Neuronal stem cell (in vitro differentiated cells): ENCODE results near the gene NFXL1. TPM values are rescaled to one million over a fixed set of nuclear protein-coding genes. Genes with fewer than 3 reads are reported as not detected.

Experiments
- DNase-seq: peaks from one replicate; pipeline ENCODE4 v3.0.0-alpha.2; 2013; ENCODE audit warnings: low spot score
- H2AFZ ChIP-seq: one replicate; pipeline ENCODE4 v1.6.1; 2013; ENCODE audit warnings: mild to moderate bottlenecking, low read length, inconsistent platforms
- H2AK5ac ChIP-seq: 2 replicates; pipeline ENCODE4 v1.6.1; 2013; ENCODE audit warnings: low read depth, mild to moderate bottlenecking, inconsistent platforms, low read length, moderate library complexity, mixed read lengths
- H2BK120ac ChIP-seq: 2 replicates; pipeline ENCODE4 v1.6.1; 2013; ENCODE audit warnings: low read depth, mild to moderate bottlenecking, inconsistent platforms, low read length, moderate library complexity, mixed read lengths
- H2BK12ac ChIP-seq: one replicate; pipeline ENCODE4 v1.6.1; 2013; ENCODE audit warnings: low read length, inconsistent platforms
- H2BK15ac ChIP-seq: 2 replicates; pipeline ENCODE4 v1.6.1; 2013; ENCODE audit warnings: mild to moderate bottlenecking, low read length, inconsistent platforms, mixed read lengths
- H2BK5ac ChIP-seq: one replicate; pipeline ENCODE4 v1.6.1; 2013; ENCODE audit warnings: inconsistent platforms, mild to moderate bottlenecking, low read length, moderate library complexity
- H3K14ac ChIP-seq: one replicate; pipeline ENCODE4 v1.6.1; 2013; ENCODE audit warnings: low read length, inconsistent platforms
- H3K18ac ChIP-seq: 2 replicates; pipeline ENCODE4 v1.6.1; 2013; ENCODE audit warnings: low read length, inconsistent platforms
- H3K23ac ChIP-seq: 2 replicates; pipeline ENCODE4 v1.6.1; 2013; ENCODE audit warnings: low read depth, mild to moderate bottlenecking, mixed read lengths, low read length, inconsistent platforms; ENCODE audit not compliant: poor library complexity
- H3K27ac ChIP-seq: replicated peaks from 3 replicates; pipeline ENCODE4 v1.5.1; 2013; ENCODE audit warnings: low read length, inconsistent platforms
- H3K27me3 ChIP-seq, 3 experiments: 2 replicates each; pipeline ENCODE4 v1.6.1; 2013; ENCODE audit warnings: low read length in 3 of 3, mild to moderate bottlenecking in 2 of 3, inconsistent platforms in 1 of 3, low read depth in 1 of 3, mixed read lengths in 1 of 3, moderate library complexity in 1 of 3; ENCODE audit not compliant: control insufficient read depth in 3 of 3, insufficient read depth in 3 of 3
- H3K36me3 ChIP-seq, 2 donors: replicated peaks in 1 of 2; 2 replicates each; pipeline ENCODE4 v1.6.1; 2013; ENCODE audit warnings: low read length in 2 of 2; ENCODE audit not compliant: control insufficient read depth in 2 of 2, insufficient read depth in 2 of 2
- H3K4ac ChIP-seq: 2 replicates; pipeline ENCODE4 v1.6.1; 2013; ENCODE audit warnings: inconsistent platforms, mild to moderate bottlenecking, low read length, moderate library complexity
- H3K4me1 ChIP-seq, 2 donors: 1 replicate in 1 of 2; 2 replicates in 1 of 2; pipeline ENCODE4 v1.6.1; 2013; ENCODE audit warnings: low read length in 2 of 2, low read depth in 1 of 2; ENCODE audit not compliant: control insufficient read depth in 2 of 2, insufficient read depth in 1 of 2
- H3K4me2 ChIP-seq: one replicate; pipeline ENCODE4 v1.6.1; 2013; ENCODE audit warnings: mild to moderate bottlenecking, low read length, inconsistent platforms; ENCODE audit not compliant: insufficient read depth, poor library complexity, severe bottlenecking
- H3K4me3 ChIP-seq, 2 donors: 2 replicates each; pipeline ENCODE4 v1.5.1; 2013; ENCODE audit warnings: low read length in 2 of 2, mild to moderate bottlenecking in 2 of 2, inconsistent platforms in 1 of 2, moderate library complexity in 1 of 2
- H3K79me1 ChIP-seq: one replicate; pipeline ENCODE4 v1.6.1; 2013; ENCODE audit warnings: low read depth, mild to moderate bottlenecking, inconsistent platforms, low read length, moderate library complexity
- H3K9ac ChIP-seq: one replicate; pipeline ENCODE4 v1.6.1; 2013; ENCODE audit warnings: mild to moderate bottlenecking, low read depth, low read length, inconsistent platforms; ENCODE audit not compliant: poor library complexity
- H3K9me3 ChIP-seq, 2 donors: replicated peaks in 1 of 2; 2 replicates each; pipeline versions ENCODE3 to v1.6.1; 2013; ENCODE audit warnings: low read length in 2 of 2, mild to moderate bottlenecking in 2 of 2, inconsistent platforms in 1 of 2, low read depth in 1 of 2, mixed read lengths in 1 of 2, moderate library complexity in 1 of 2; ENCODE audit not compliant: control insufficient read depth in 2 of 2, insufficient read depth in 1 of 2
- H4K8ac ChIP-seq: one replicate; pipeline ENCODE4 v1.6.1; 2013; ENCODE audit warnings: low read depth, mild to moderate bottlenecking, inconsistent platforms, low read length, moderate library complexity
- H4K91ac ChIP-seq: one replicate; pipeline ENCODE4 v1.6.1; 2013; ENCODE audit warnings: low read length, low read depth, mild to moderate bottlenecking, inconsistent platforms; ENCODE audit not compliant: poor library complexity
- WGBS, 2 donors: extraction: QIAGEN DNeasy Blood & Tissue Kit; methylation state at CpG; one replicate each; pipeline ENCODE4 v1.1.7; 2013; ENCODE audit warnings: missing lambda C conversion rate in 2 of 2, mixed read lengths in 1 of 2; ENCODE audit not compliant: insufficient read length in 2 of 2, insufficient replicate concordance in 1 of 2; ENCODE audit errors: extremely low coverage in 2 of 2; 5-methylcytosine and 5-hydroxymethylcytosine counted together
- polyA plus RNA-seq, 2 experiments: library from polyadenylated mRNA; stranded (reverse); fragments of 200-250 nt; gene quantifications; one replicate each; pipeline ENCODE4 v1.2.3, GENCODE V29; 2013

Gene NFXL1
- polyA plus RNA-seq (2013, experiment 1 of 2): 12.9 TPM
- polyA plus RNA-seq (2013, experiment 2 of 2): 11.8 TPM

DNA sequence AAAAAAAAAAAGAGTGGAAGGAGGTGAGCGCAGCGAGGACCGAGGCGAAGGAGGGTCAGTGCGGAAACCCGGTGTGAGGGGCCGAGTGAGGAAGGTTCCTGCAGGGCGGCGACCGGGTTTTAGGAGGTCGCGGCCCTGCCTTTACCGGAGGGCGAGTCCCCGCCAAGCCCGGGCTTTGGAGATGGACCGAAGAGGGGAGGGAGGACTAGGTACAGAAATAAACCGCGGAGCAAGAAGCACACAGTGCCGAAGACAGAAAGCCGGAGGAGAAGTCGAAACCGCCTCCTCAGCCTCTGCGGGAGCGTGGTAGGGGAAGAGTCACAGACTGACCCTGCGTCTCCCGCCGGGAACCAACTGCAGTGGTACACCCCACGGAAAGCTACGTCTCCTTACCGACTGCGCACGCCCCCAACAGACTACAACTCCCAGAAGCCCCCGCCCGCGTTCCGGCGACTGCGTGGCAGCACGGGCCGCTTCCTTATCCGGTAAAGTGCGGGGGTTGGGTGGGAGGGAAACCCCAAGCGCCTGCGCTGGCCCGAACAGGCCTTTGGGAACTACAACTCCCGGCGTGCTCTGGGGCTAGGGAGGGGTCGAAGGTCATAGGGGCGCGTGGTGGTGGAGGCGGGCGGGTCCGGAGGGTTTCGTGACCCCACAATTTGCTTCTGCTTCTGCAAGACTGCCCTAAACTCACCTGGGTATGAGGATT lies at the start of gene NFXL1:
TSS of gene NFXL1 (minus strand) at position 364 of the 706 bp plus-strand sequence. CDS start 380 bp downstream, outside the sequence.
- Histone ChIP-seq H2AFZ (peak within 1 kb of the TSS; percentile 92), H3K14ac (no peak within 1 kb of the TSS), H3K4ac (no peak within 1 kb of the TSS), H3K18ac (peak within 1 kb of the TSS; percentile 89), H2BK15ac (no peak within 1 kb of the TSS), H3K9ac (peak within 1 kb of the TSS; percentile 94), H2BK5ac (no peak within 1 kb of the TSS), H4K91ac (no peak within 1 kb of the TSS), H3K4me2 (peak within 1 kb of the TSS; percentile 59), H3K27ac (peak within 1 kb of the TSS; percentile 34), H3K4me3 (peak within 1 kb of the TSS; percentile 76 to 90), H3K36me3 (peaks cover 0 to 26% of the 10 kb centered on the region in 2 donors), H3K4me1 (no peaks in the 10 kb centered on the region), H3K23ac (peak within 1 kb of the TSS; percentile 12), H2BK12ac (no peak within 1 kb of the TSS), H2AK5ac (peak within 1 kb of the TSS; percentile 83), H3K9me3 (no peaks in the 10 kb centered on the region), H3K79me1 (peaks cover 5% of the 10 kb centered on the region), H2BK120ac (peak within 1 kb of the TSS; percentile 47), H3K27me3 (peaks cover 0 to 7% (median 0%) of the 10 kb centered on the region in 3 experiments), H4K8ac (no peak within 1 kb of the TSS)
- DNase-seq: peak; percentile 91
- no CpG with 5 or more reads among the region's 55 CpGs for WGBS, 2 donors

DNA sequence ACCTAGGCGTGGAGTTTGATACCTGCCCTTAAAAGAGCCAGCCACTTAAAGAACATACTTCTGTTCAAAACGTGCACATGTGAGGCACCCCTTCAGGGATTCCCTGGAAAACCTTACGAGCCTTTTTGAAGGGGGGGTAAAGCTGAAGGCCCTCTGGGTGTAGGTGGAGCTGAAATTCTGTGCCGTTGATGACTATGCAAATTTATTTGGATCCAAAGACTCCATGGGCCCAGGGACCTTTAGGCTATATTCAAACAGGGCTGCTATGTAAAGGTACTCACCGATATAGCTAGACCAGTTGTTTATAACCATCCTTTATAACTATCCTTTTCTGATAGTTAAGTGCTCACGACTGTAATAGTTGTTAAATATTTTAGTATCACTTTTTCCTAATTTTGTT lies 40.3 kb upstream of the NFXL1 start:
- Histone ChIP-seq H4K8ac (no peak overlapping the region), H3K18ac (no peak overlapping the region), H3K4me1 (no peaks in the 10 kb centered on the region), H3K4me2 (no peak overlapping the region), H3K4ac (no peak overlapping the region), H3K23ac (no peak overlapping the region), H2BK120ac (no peak overlapping the region), H2AFZ (no peak overlapping the region), H4K91ac (no peak overlapping the region), H2BK12ac (no peak overlapping the region), H3K4me3 (no peak overlapping the region), H3K9ac (no peak overlapping the region), H3K14ac (no peak overlapping the region), H3K9me3 (no peaks in the 10 kb centered on the region), H3K36me3 (no peaks in the 10 kb centered on the region), H3K79me1 (no peaks in the 10 kb centered on the region), H2BK5ac (no peak overlapping the region), H2AK5ac (no peak overlapping the region), H3K27ac (no peak overlapping the region), H2BK15ac (no peak overlapping the region), H3K27me3 (no peaks in the 10 kb centered on the region)
- no CpG with 5 or more reads among the region's 6 CpGs for WGBS, 2 donors
- no peak for DNase-seq

DNA sequence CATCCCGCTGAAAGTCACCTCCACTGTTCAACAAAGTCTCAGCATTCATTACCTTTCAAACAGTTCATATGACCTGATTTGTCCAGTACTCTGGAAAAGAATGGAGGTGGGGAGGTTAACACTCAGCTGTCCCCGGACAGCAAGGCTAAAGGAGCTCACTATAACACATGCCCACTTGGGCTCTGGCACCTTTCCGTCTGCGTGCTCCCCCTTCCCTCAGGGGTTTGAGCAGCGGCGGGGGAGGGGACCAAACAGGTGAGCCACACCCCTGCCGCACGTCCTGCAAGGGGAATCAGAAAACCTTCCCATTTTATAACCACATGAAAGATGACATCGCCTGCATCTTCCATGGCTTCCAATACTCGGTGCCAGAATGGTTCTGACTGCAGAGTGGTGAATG lies 39.9 kb upstream of the NFXL1 start:
- H3K14ac ChIP-seq: no peak overlapping the region
- peaks cover 0 to under 1% of the 10 kb centered on the region in 2 donors for H3K9me3 ChIP-seq
- DNase-seq: no peak
- H2BK12ac ChIP-seq: no peak overlapping the region
- H3K18ac ChIP-seq: no peak overlapping the region
- H2BK15ac ChIP-seq: no peak overlapping the region
- WGBS, 2 donors: no CpG with 5 or more reads among the region's 10 CpGs
- no peak overlapping the region for H2BK120ac ChIP-seq
- no peak overlapping the region for H4K8ac ChIP-seq
- no peak overlapping the region for H4K91ac ChIP-seq
- H2AK5ac ChIP-seq: no peak overlapping the region
- no peaks in the 10 kb centered on the region for H3K79me1 ChIP-seq
- no peak overlapping the region for H3K23ac ChIP-seq
- no peak overlapping the region for H3K4ac ChIP-seq
- H3K27me3 ChIP-seq: no peaks in the 10 kb centered on the region
- no peak overlapping the region for H3K4me3 ChIP-seq
- no peak overlapping the region for H3K4me2 ChIP-seq
- no peaks in the 10 kb centered on the region for H3K4me1 ChIP-seq
- no peak overlapping the region for H2BK5ac ChIP-seq
- H3K9ac ChIP-seq: no peak overlapping the region
- no peaks in the 10 kb centered on the region for H3K36me3 ChIP-seq
- no peak overlapping the region for H2AFZ ChIP-seq
- no peak overlapping the region for H3K27ac ChIP-seq

DNA sequence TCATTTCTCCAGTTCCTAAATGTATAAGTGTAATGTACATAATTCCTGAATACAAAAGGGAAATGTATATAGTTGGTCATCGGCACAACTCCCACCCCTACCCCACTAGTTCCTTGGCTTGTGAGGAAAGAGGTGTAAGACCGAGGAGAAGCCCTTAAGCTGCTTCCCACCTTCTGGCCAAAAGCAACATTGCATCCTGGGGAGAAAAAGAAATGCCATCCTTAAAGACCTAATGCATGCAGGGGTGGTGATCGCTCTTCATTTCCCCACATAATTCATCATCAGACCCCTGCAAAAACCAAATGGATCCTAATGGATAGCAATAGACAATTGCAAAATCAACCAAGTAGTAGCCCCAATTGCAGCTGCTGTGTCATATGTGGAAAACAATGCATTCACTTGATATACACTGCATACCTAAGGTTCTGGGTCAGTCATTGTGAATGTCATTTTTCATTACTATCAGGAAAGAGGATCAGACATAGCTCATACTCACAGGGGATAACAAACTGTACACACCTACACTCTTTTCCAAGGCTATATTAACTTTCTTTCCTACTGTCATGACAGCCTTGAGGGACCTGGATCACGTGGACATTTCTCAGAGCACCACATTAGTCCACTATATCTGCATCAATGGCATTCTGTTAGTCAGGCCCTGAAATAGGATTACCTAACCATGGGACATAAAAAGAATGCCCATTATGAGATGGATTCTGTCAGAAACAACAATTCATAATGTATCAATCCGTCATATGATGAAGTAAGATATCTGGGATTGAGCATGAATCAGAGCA lies 31.7 kb upstream of the NFXL1 start:
- H3K79me1 ChIP-seq: no peaks in the 10 kb centered on the region
- no peak overlapping the region for H2AK5ac ChIP-seq
- no peak overlapping the region for H3K14ac ChIP-seq
- H3K4me2 ChIP-seq: no peak overlapping the region
- no peaks in the 10 kb centered on the region for H3K36me3 ChIP-seq
- no peak overlapping the region for H2BK12ac ChIP-seq
- no peak overlapping the region for H3K23ac ChIP-seq
- no peaks in the 10 kb centered on the region for H3K27me3 ChIP-seq
- H3K4me3 ChIP-seq: no peak overlapping the region
- H4K8ac ChIP-seq: no peak overlapping the region
- H3K9me3 ChIP-seq: peaks cover 0 to 3% of the 10 kb centered on the region in 2 donors
- no peaks in the 10 kb centered on the region for H3K4me1 ChIP-seq
- no peak overlapping the region for H2BK120ac ChIP-seq
- no peak overlapping the region for H3K9ac ChIP-seq
- no peak overlapping the region for H3K27ac ChIP-seq
- H2BK15ac ChIP-seq: no peak overlapping the region
- no peak overlapping the region for H3K18ac ChIP-seq
- no peak overlapping the region for H2BK5ac ChIP-seq
- H2AFZ ChIP-seq: no peak overlapping the region
- no peak overlapping the region for H4K91ac ChIP-seq
- no peak for DNase-seq
- no CpG with 5 or more reads among the region's 5 CpGs for WGBS, 2 donors
- no peak overlapping the region for H3K4ac ChIP-seq
